ENCODE measurements around the gene CDX1.

Gene CDX1

GRCh38 chr5:150204590-150204960 lies 38.0 kb downstream of the CDX1 start:
- no peak for DNase-seq (ENCODE audit: low read depth)
- H3K9ac ChIP-seq (ENCODE audit: low read length) = no peak overlapping the region

GRCh38 chr5:150206098-150206778 lies 39.7 kb downstream of the CDX1 start:
- Histone ChIP-seq H3K27me3 (replicated peaks; ENCODE audit: control insufficient read depth, insufficient read depth, low read length) (no peaks in the 10 kb centered on the region), H3K4me1 (ENCODE audit: control insufficient read depth, insufficient read depth, low read length) (peaks cover 16% of the 10 kb centered on the region), H3K9me3 (ENCODE audit: control insufficient read depth, low read length) (no peaks in the 10 kb centered on the region), H3K9ac (ENCODE audit: low read length) (no peak overlapping the region), H3K36me3 (ENCODE audit: control insufficient read depth, insufficient read depth, low read length, severe bottlenecking) (no peaks in the 10 kb centered on the region), H3K4me3 (ENCODE audit: low read length) (no peak overlapping the region)
- DNase-seq (ENCODE audit: low read depth) = no peak

More at GRCh38 chr5:150204590-150204960, 38.0 kb downstream of the CDX1 start:
- Histone ChIP-seq H3K4me3 (ENCODE audit: low read length) (no peak overlapping the region), H3K36me3 (ENCODE audit: control insufficient read depth, insufficient read depth, low read length, severe bottlenecking) (no peaks in the 10 kb centered on the region), H3K9me3 (ENCODE audit: control insufficient read depth, low read length) (no peaks in the 10 kb centered on the region), H3K27me3 (replicated peaks; ENCODE audit: control insufficient read depth, insufficient read depth, low read length) (no peaks in the 10 kb centered on the region), H3K4me1 (ENCODE audit: control insufficient read depth, insufficient read depth, low read length) (peaks cover 16% of the 10 kb centered on the region)

GRCh38 chr5:150206779-150207115 lies 40.2 kb downstream of the CDX1 start:
- DNase-seq (ENCODE audit: low read depth) = no peak

GRCh38 chr5:150208187-150209098 lies 41.9 kb downstream of the CDX1 start:
- Histone ChIP-seq H3K4me3 (ENCODE audit: low read length) (no peak overlapping the region), H3K9me3 (ENCODE audit: control insufficient read depth, low read length) (no peaks in the 10 kb centered on the region), H3K9ac (ENCODE audit: low read length) (no peak overlapping the region), H3K27me3 (replicated peaks; ENCODE audit: control insufficient read depth, insufficient read depth, low read length) (no peaks in the 10 kb centered on the region), H3K36me3 (ENCODE audit: control insufficient read depth, insufficient read depth, low read length, severe bottlenecking) (no peaks in the 10 kb centered on the region), H3K4me1 (ENCODE audit: control insufficient read depth, insufficient read depth, low read length) (peaks cover 21% of the 10 kb centered on the region)
- DNase-seq (ENCODE audit: low read depth) = peak; percentile 23

More at GRCh38 chr5:150206779-150207115, 40.2 kb downstream of the CDX1 start:
- Histone ChIP-seq H3K9me3 (ENCODE audit: control insufficient read depth, low read length) (no peaks in the 10 kb centered on the region), H3K36me3 (ENCODE audit: control insufficient read depth, insufficient read depth, low read length, severe bottlenecking) (no peaks in the 10 kb centered on the region), H3K4me3 (ENCODE audit: low read length) (no peak overlapping the region), H3K9ac (ENCODE audit: low read length) (no peak overlapping the region), H3K4me1 (ENCODE audit: control insufficient read depth, insufficient read depth, low read length) (peaks cover 16% of the 10 kb centered on the region), H3K27me3 (replicated peaks; ENCODE audit: control insufficient read depth, insufficient read depth, low read length) (no peaks in the 10 kb centered on the region)

- H3K27me3 ChIP-seq (replicated peaks; ENCODE audit: control insufficient read depth, insufficient read depth, low read length) = no peaks in the 10 kb centered on the region
- H3K4me1 ChIP-seq (ENCODE audit: control insufficient read depth, insufficient read depth, low read length) = peaks cover 27% of the 10 kb centered on the region
- peak; percentile 28 for DNase-seq (ENCODE audit: low read depth)
- H3K9me3 ChIP-seq (ENCODE audit: control insufficient read depth, low read length) = no peaks in the 10 kb centered on the region
- no peaks in the 10 kb centered on the region for H3K36me3 ChIP-seq (ENCODE audit: control insufficient read depth, insufficient read depth, low read length, severe bottlenecking)
- H3K4me3 ChIP-seq (ENCODE audit: low read length) = no peak overlapping the region
- no peak overlapping the region for H3K9ac ChIP-seq (ENCODE audit: low read length)
These were observed 42.6 kb downstream of the CDX1 start for GRCh38 chr5:150209099-150209635.

- H3K4me3 ChIP-seq (ENCODE audit: low read length) = no peak overlapping the region
- no peaks in the 10 kb centered on the region for H3K27me3 ChIP-seq (replicated peaks; ENCODE audit: control insufficient read depth, insufficient read depth, low read length)
- H3K36me3 ChIP-seq (ENCODE audit: control insufficient read depth, insufficient read depth, low read length, severe bottlenecking) = no peaks in the 10 kb centered on the region
- peaks cover 39% of the 10 kb centered on the region for H3K4me1 ChIP-seq (ENCODE audit: control insufficient read depth, insufficient read depth, low read length)
- no peak overlapping the region for H3K9ac ChIP-seq (ENCODE audit: low read length)
- DNase-seq (ENCODE audit: low read depth) = no peak
- no peaks in the 10 kb centered on the region for H3K9me3 ChIP-seq (ENCODE audit: control insufficient read depth, low read length)
These were observed 44.1 kb downstream of the CDX1 start for GRCh38 chr5:150210644-150211043.

- Histone ChIP-seq H3K36me3 (ENCODE audit: control insufficient read depth, insufficient read depth, low read length, severe bottlenecking) (no peaks in the 10 kb centered on the region), H3K9ac (ENCODE audit: low read length) (no peak overlapping the region), H3K9me3 (ENCODE audit: control insufficient read depth, low read length) (no peaks in the 10 kb centered on the region), H3K4me3 (ENCODE audit: low read length) (no peak overlapping the region), H3K4me1 (ENCODE audit: control insufficient read depth, insufficient read depth, low read length) (peaks cover 46% of the 10 kb centered on the region), H3K27me3 (replicated peaks; ENCODE audit: control insufficient read depth, insufficient read depth, low read length) (no peaks in the 10 kb centered on the region)
- no peak for DNase-seq (ENCODE audit: low read depth)
These were observed 44.8 kb downstream of the CDX1 start for GRCh38 chr5:150211156-150212030.

GRCh38 chr5:150213530-150213929 lies 47.0 kb downstream of the CDX1 start:
- H3K36me3 ChIP-seq (ENCODE audit: control insufficient read depth, insufficient read depth, low read length, severe bottlenecking) = no peaks in the 10 kb centered on the region
- DNase-seq (ENCODE audit: low read depth) = peak; percentile 19
- H3K4me1 ChIP-seq (ENCODE audit: control insufficient read depth, insufficient read depth, low read length) = peaks cover 46% of the 10 kb centered on the region
- H3K27me3 ChIP-seq (replicated peaks; ENCODE audit: control insufficient read depth, insufficient read depth, low read length) = no peaks in the 10 kb centered on the region
- H3K9me3 ChIP-seq (ENCODE audit: control insufficient read depth, low read length) = no peaks in the 10 kb centered on the region
- peak overlapping the region; percentile 61 for H3K9ac ChIP-seq (ENCODE audit: low read length)
- H3K4me3 ChIP-seq (ENCODE audit: low read length) = no peak overlapping the region

GRCh38 chr5:150214289-150214688 lies 47.7 kb downstream of the CDX1 start:
- Histone ChIP-seq H3K9me3 (ENCODE audit: control insufficient read depth, low read length) (no peaks in the 10 kb centered on the region), H3K4me1 (ENCODE audit: control insufficient read depth, insufficient read depth, low read length) (peaks cover 39% of the 10 kb centered on the region), H3K36me3 (ENCODE audit: control insufficient read depth, insufficient read depth, low read length, severe bottlenecking) (no peaks in the 10 kb centered on the region), H3K9ac (ENCODE audit: low read length) (peak overlapping the region; percentile 61), H3K27me3 (replicated peaks; ENCODE audit: control insufficient read depth, insufficient read depth, low read length) (no peaks in the 10 kb centered on the region), H3K4me3 (ENCODE audit: low read length) (no peak overlapping the region)
- peak; percentile 46 for DNase-seq (ENCODE audit: low read depth)

- Histone ChIP-seq H3K4me3 (ENCODE audit: low read length) (no peak overlapping the region), H3K27me3 (replicated peaks; ENCODE audit: control insufficient read depth, insufficient read depth, low read length) (no peaks in the 10 kb centered on the region), H3K9ac (ENCODE audit: low read length) (peak overlapping the region; percentile 61), H3K36me3 (ENCODE audit: control insufficient read depth, insufficient read depth, low read length, severe bottlenecking) (no peaks in the 10 kb centered on the region), H3K9me3 (ENCODE audit: control insufficient read depth, low read length) (no peaks in the 10 kb centered on the region), H3K4me1 (ENCODE audit: control insufficient read depth, insufficient read depth, low read length) (peaks cover 39% of the 10 kb centered on the region)
- no peak for DNase-seq (ENCODE audit: low read depth)
These were observed 49.7 kb downstream of the CDX1 start for GRCh38 chr5:150215979-150216944.

All from adipocyte (in vitro differentiated cells).